ENCODE measurements around the gene TSACC.
"Not testable (repeated sequence)": the region's sequence is repeated elsewhere in the genome, so short reads cannot be mapped to it uniquely, and the experiment has no call there.

The TSACC gene

GRCh38 chr1:156347331-156347730, 9.0 kb downstream of the TSACC start:
- no peak for DNase-seq

GRCh38 chr1:156352481-156352880, 14.2 kb downstream of the TSACC start:
- DNase-seq = not testable (repeated sequence)

- DNase-seq = peak in 1 of 2 experiments; percentile 32
These were observed 18.0 kb downstream of the TSACC start for GRCh38 chr1:156356262-156356874.

GRCh38 chr1:156356875-156357534, 18.7 kb downstream of the TSACC start:
- peak; percentile 75 to 79 for DNase-seq

GRCh38 chr1:156357977-156358376, 19.7 kb downstream of the TSACC start:
- no peak for DNase-seq

GRCh38 chr1:156358641-156359040, 20.3 kb downstream of the TSACC start:
- DNase-seq = no peak

- DNase-seq = no peak
These were observed 20.9 kb downstream of the TSACC start for GRCh38 chr1:156359249-156359648.

GRCh38 chr1:156359973-156360372, 21.6 kb downstream of the TSACC start:
- no peak for DNase-seq

GRCh38 chr1:156360534-156360933, 22.2 kb downstream of the TSACC start:
- DNase-seq = no peak

- no peak for DNase-seq
These were observed 27.4 kb downstream of the TSACC start for GRCh38 chr1:156365754-156366153.

- DNase-seq = no peak
These were observed 28.2 kb downstream of the TSACC start for GRCh38 chr1:156366378-156367166.

- DNase-seq = no peak
These were observed 29.2 kb downstream of the TSACC start for GRCh38 chr1:156367383-156368156.

- no peak for DNase-seq
These were observed 29.9 kb downstream of the TSACC start for GRCh38 chr1:156368157-156368658.

GRCh38 chr1:156368889-156369684, 30.8 kb downstream of the TSACC start, which contains the start of gene RHBG:
Gene RHBG (plus strand): TSS chr1:156369211. CDS start chr1:156369250, 39 bp downstream.
- no peak for DNase-seq

GRCh38 chr1:156369685-156370286, 31.5 kb downstream of the TSACC start:
- DNase-seq = not testable (repeated sequence)

GRCh38 chr1:156371553-156372264, 33.4 kb downstream of the TSACC start:
- DNase-seq = no peak

- no peak for DNase-seq
These were observed 33.9 kb downstream of the TSACC start for GRCh38 chr1:156372265-156372586.

- DNase-seq = no peak
These were observed 34.5 kb downstream of the TSACC start for GRCh38 chr1:156372876-156373275.

- DNase-seq = no peak
These were observed 35.2 kb downstream of the TSACC start for GRCh38 chr1:156373546-156373945.

- DNase-seq = no peak
These were observed 37.8 kb downstream of the TSACC start for GRCh38 chr1:156376146-156376545.

Measured in activated T-cell treated with anti-CD3 and anti-CD28 coated beads, Interleukin-2, amount 50 U/mL, for 48 hours (primary cell).